ENCODE measurements around the gene ROR2.

Gene ROR2

GRCh38 chr9:91654527-91654926, 295.5 kb downstream of the ROR2 start:
- ChIA-PET CTCF (interaction anchor here (1.6 kb wide), 1 partner anchor 15 kb away, joined by 4 read pairs; no protein-coding TSS in a partner anchor), POLR2A (no interaction called here)
- no peak for TF ChIP-seq CTCF (IDR thresholded peaks at IDR 0.05; ENCODE audit: insufficient read depth, low read length, missing control alignments)
- DNase-seq (ENCODE audit: low read depth, low spot score), result no peak
- H3K4me3 ChIP-seq (ENCODE audit: low read depth, low read length), result no peak overlapping the region

GRCh38 chr9:91647371-91647770, 302.7 kb downstream of the ROR2 start:
- DNase-seq (ENCODE audit: low read depth, low spot score), result no peak
- TF ChIP-seq CTCF (IDR thresholded peaks at IDR 0.05; ENCODE audit: insufficient read depth, low read length, missing control alignments), result no peak
- POLR2A ChIA-PET, result no interaction called here
- H3K4me3 ChIP-seq (ENCODE audit: low read depth, low read length), result no peak overlapping the region
- CTCF ChIA-PET, result interaction anchor here (1.0 kb wide), 1 partner anchor 67 kb away, joined by 3 read pairs; no protein-coding TSS in a partner anchor

- DNase-seq (ENCODE audit: low read depth, low spot score), result no peak
- TF ChIP-seq CTCF (IDR thresholded peaks at IDR 0.05; ENCODE audit: insufficient read depth, low read length, missing control alignments), result no peak
- H3K4me3 ChIP-seq (ENCODE audit: low read depth, low read length), result no peak overlapping the region
- ChIA-PET POLR2A (no interaction called here), CTCF (no interaction called here)
Measured at GRCh38 chr9:91646702-91647101, 303.3 kb downstream of the ROR2 start.

GRCh38 chr9:91644433-91644832, 305.6 kb downstream of the ROR2 start:
- TF ChIP-seq CTCF (IDR thresholded peaks at IDR 0.05; ENCODE audit: insufficient read depth, low read length, missing control alignments), result no peak
- no peak overlapping the region for H3K4me3 ChIP-seq (ENCODE audit: low read depth, low read length)
- POLR2A ChIA-PET, result no interaction called here
- CTCF ChIA-PET, result interaction anchor here (1.4 kb wide), 1 partner anchor 9 kb away, joined by 4 read pairs; no protein-coding TSS in a partner anchor
- no peak for DNase-seq (ENCODE audit: low read depth, low spot score)

GRCh38 chr9:91643481-91644077, 306.4 kb downstream of the ROR2 start:
- no peak overlapping the region for H3K4me3 ChIP-seq (ENCODE audit: low read depth, low read length)
- TF ChIP-seq CTCF (IDR thresholded peaks at IDR 0.05; ENCODE audit: insufficient read depth, low read length, missing control alignments), result no peak
- DNase-seq (ENCODE audit: low read depth, low spot score), result no peak
- ChIA-PET POLR2A (no interaction called here), CTCF (interaction anchor here (1.4 kb wide), 1 partner anchor 10 kb away, joined by 4 read pairs; no protein-coding TSS in a partner anchor)

- no peak for TF ChIP-seq CTCF (IDR thresholded peaks at IDR 0.05; ENCODE audit: insufficient read depth, low read length, missing control alignments)
- no peak for DNase-seq (ENCODE audit: low read depth, low spot score)
- ChIA-PET POLR2A (no interaction called here), CTCF (interaction anchor here (1.4 kb wide), 1 partner anchor 10 kb away, joined by 4 read pairs; no protein-coding TSS in a partner anchor)
- H3K4me3 ChIP-seq (ENCODE audit: low read depth, low read length), result no peak overlapping the region
Measured at GRCh38 chr9:91642771-91643170, 307.3 kb downstream of the ROR2 start.
